LNCaP clone FGC (cell line): ENCODE data around the gene LSM3.

ENCODE experiments used
- DNase-seq: peaks from one replicate; pipeline ENCODE4 v3.0.0-alpha.2; 2011; ENCODE audit warnings: low read depth
- H3K4me3 ChIP-seq: 2 replicates; pipeline ENCODE4 v1.5.1; 2011; ENCODE audit warnings: mild to moderate bottlenecking, low read depth, low read length, control low read depth
- CTCF ChIP-seq: IDR thresholded peaks from 2 replicates; pipeline ENCODE4 v1.5.1; 2012; ENCODE audit warnings: mild to moderate bottlenecking; ENCODE audit not compliant: control insufficient read depth, insufficient read depth; ENCODE audit errors: extremely low read depth

Gene LSM3

GRCh38 chr3:14178247-14179113 is at the start of gene LSM3, which contains the start of gene XPC:
Gene LSM3 (plus strand): TSS chr3:14178817. CDS start chr3:14178861, 44 bp downstream.
Gene XPC (minus strand): TSS chr3:14178601. CDS start chr3:14178568, 33 bp downstream.
- DNase-seq: peak; percentile 98
- no peak for TF ChIP-seq CTCF
- peak within 1 kb of the TSS; percentile 76 for H3K4me3 ChIP-seq

DNA sequence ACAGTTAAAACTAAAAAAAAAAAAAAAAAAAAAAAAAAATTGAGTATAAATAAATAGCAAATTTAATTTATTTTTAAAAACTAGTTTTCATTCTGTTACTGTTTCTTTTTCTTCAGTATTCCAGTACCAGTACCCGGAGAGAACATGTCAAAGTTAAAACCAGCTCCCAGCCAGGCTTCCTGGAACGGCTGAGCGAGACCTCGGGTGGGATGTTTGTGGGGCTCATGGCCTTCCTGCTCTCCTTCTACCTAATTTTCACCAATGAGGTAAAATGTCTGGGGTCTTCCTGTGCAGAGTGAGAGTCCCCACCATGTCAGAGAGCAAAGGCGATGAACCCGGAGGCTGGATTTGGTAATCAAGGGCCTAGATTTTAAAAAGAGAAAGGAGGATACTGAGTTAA is 49.3 kb upstream of the LSM3 start:
- no peak for DNase-seq
- H3K4me3 ChIP-seq: no peak overlapping the region
- no peak for TF ChIP-seq CTCF

- H3K4me3 ChIP-seq: no peak overlapping the region
- DNase-seq: no peak
- no peak for TF ChIP-seq CTCF
Observed at GRCh38 chr3:14130230-14130629, 48.4 kb upstream of the LSM3 start.

DNA sequence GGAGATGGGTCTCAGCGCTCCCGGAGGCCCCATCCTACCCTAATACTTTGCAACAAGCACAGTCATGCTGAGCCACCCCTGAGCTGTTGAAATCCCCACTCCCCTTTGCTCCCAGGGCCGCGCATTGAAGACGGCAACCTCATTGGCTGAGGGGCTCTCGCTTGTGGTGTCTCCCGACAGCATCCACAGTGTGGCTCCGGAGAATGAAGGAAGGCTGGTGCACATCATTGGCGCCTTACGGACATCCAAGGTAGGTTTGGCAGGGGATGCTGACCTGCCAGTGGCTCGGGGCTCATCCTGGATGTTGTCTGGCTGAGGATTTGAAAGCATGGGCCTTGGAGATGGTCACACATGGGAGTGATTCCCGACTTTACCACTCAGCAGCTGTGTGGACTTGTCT is 47.9 kb upstream of the LSM3 start:
- no peak for TF ChIP-seq CTCF
- no peak for DNase-seq
- H3K4me3 ChIP-seq: no peak overlapping the region

DNA sequence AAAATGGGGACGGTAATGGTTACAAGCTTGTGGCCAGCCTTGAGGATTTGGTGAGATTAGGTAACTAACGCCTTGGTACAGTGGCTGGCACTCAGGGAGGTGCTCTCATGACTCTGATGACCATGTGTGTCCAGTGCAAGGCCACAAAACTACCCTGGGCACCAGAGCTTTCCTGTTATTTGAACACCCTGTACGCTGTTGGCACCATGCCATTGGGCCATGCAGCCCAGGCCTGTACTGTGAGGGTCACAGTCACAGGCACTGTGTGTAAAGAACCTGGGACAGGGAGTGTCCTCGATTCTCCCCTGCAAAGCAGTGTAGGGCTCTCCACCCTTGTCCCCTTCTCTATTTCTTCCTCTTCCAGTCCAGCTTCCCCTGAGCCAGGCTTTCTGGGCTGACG is 47.5 kb upstream of the LSM3 start:
- TF ChIP-seq CTCF: no peak
- no peak overlapping the region for H3K4me3 ChIP-seq
- DNase-seq: no peak

DNA sequence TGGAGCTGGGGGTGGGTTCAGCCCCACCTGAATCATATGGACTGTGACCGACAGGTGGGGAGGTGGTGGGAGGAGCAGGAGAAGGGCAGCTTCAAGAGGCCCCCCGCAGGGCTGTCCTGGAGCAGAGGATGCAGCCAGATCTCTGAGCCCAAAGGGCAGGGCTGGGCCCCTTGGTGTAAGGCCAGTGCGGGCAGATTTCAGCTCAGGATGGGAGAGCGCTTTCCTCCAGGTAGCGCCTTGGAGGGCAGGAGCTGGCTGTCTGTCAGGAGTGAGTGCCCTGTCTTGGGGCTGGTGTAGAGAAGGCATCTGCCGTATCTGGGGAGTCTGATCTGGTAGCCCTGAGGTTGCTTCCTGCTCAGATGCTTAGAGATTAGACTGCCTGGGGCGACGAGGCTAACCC is 46.5 kb upstream of the LSM3 start:
- no peak overlapping the region for H3K4me3 ChIP-seq
- no peak for DNase-seq
- no peak for TF ChIP-seq CTCF

DNA sequence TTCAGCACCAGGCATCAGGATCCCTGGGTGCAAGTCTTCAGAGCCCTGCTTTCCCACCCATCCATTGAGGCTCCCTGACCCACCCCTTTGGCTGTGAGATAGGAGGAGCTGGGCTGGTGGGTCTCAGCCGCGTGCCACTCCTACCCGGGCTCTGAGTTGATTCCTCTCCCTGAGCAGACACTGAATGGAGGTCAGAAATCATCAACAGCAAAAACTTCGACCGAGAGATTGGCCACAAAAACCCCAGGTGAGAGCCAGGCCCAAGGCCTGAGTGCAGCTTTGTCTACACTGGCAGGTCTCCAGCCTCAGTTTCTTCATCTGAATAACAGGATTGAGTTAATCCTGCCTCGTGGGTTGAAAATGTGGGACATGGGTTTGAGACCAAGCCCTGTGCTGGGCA is 45.9 kb upstream of the LSM3 start:
- no peak for DNase-seq
- TF ChIP-seq CTCF: no peak
- no peak overlapping the region for H3K4me3 ChIP-seq
